Hepatocyte (in vitro differentiated cells): ENCODE data around the gene CAB39. TPM values are rescaled to one million over a fixed set of nuclear protein-coding genes. Genes with fewer than 3 reads are reported as not detected.

Experiments
- DNase-seq: peaks from one replicate; pipeline ENCODE4 v3.0.0-alpha.2; 2016; ENCODE audit warnings: low spot score
- H2AFZ ChIP-seq: fragments of 200-600 bp; sonication (generic); 2 replicates; pipeline ENCODE4 v1.6.0; 2016; ENCODE audit warnings: antibody characterized with exemption, mild to moderate bottlenecking
- H3K27ac ChIP-seq: fragments of 200-600 bp; sonication (generic); 2 replicates; pipeline ENCODE4 v1.5.1; 2016; ENCODE audit warnings: mild to moderate bottlenecking
- H3K27me3 ChIP-seq: fragments of 200-600 bp; sonication (generic); 2 replicates; pipeline ENCODE4 v1.6.1; 2016
- H3K36me3 ChIP-seq: fragments of 200-600 bp; sonication (generic); replicated peaks from 2 replicates; pipeline ENCODE4 v1.5.1; 2016; ENCODE audit warnings: low read depth; ENCODE audit not compliant: insufficient read depth
- H3K4me1 ChIP-seq: fragments of 200-600 bp; sonication (generic); 2 replicates; pipeline ENCODE4 v1.5.1; 2016; ENCODE audit warnings: mild to moderate bottlenecking, moderate library complexity; ENCODE audit not compliant: insufficient read depth
- H3K4me2 ChIP-seq: fragments of 200-600 bp; sonication (generic); 2 replicates; pipeline ENCODE4 v1.6.0; 2016
- H3K4me3 ChIP-seq: fragments of 200-600 bp; sonication (generic); 2 replicates; pipeline ENCODE4 v1.5.1; 2016; ENCODE audit warnings: mild to moderate bottlenecking
- H3K79me2 ChIP-seq: fragments of 200-600 bp; sonication (generic); 2 replicates; pipeline ENCODE4 v1.6.0; 2017; ENCODE audit warnings: mild to moderate bottlenecking
- H3K9me2 ChIP-seq: fragments of 200-600 bp; sonication (generic); replicated peaks from 2 replicates; pipeline ENCODE4 v1.6.0; 2017; ENCODE audit warnings: mild to moderate bottlenecking; ENCODE audit not compliant: insufficient read depth
- H3K9me3 ChIP-seq: fragments of 200-600 bp; sonication (generic); 2 replicates; pipeline ENCODE4 v1.5.1; 2016; ENCODE audit warnings: low read depth, mild to moderate bottlenecking
- H4K20me1 ChIP-seq: fragments of 200-600 bp; sonication (generic); 2 replicates; pipeline ENCODE4 v1.6.0; 2016; ENCODE audit warnings: mild to moderate bottlenecking; ENCODE audit not compliant: insufficient read depth, poor library complexity, severe bottlenecking
- EZH2 ChIP-seq: fragments of 200-600 bp; sonication (generic); IDR thresholded peaks from 2 replicates; pipeline ENCODE4 v1.6.1; 2016; ENCODE audit warnings: antibody characterized with exemption, mild to moderate bottlenecking, borderline replicate concordance
- EZH2phosphoT487 ChIP-seq: fragments of 200-600 bp; sonication (generic); IDR thresholded peaks from one replicate; pipeline ENCODE4 v1.6.1; 2018; ENCODE audit warnings: antibody characterized with exemption, mild to moderate bottlenecking, low read depth, moderate library complexity; ENCODE audit not compliant: unreplicated experiment, severe bottlenecking
- WGBS: methylation state at CpG from one replicate; pipeline ENCODE4 v1.1.6; 2016; ENCODE audit warnings: low lambda C conversion rate; ENCODE audit errors: missing lambda C conversion rate; 5-methylcytosine and 5-hydroxymethylcytosine counted together
- polyA plus RNA-seq: library from polyadenylated mRNA; unstranded; fragments of >200 nt; fragmentation: Nextera tagmentation; extraction: Ambion mirVana; gene quantifications from 2 replicates; pipeline ENCODE4 v1.2.1, GENCODE V29; 2016
- total RNA-seq: library from RNA; depleted of rRNA; stranded (reverse); fragments of >200 nt; gene quantifications from 2 replicates; pipeline ENCODE4 v1.2.3, GENCODE V29; 2014
- TF ChIP-seq, protein P1 (sequence below): fragments of 200-600 bp; sonication (generic); IDR thresholded peaks from 2 replicates; pipeline ENCODE4 v1.5.1; 2016; ENCODE audit warnings: antibody characterized with exemption, mild to moderate bottlenecking; ENCODE audit not compliant: poor library complexity

CAB39 gene
- total and polyA plus RNA-seq, 2 experiments from 2014 or later, result 38.5 to 84.4 TPM

DNA sequence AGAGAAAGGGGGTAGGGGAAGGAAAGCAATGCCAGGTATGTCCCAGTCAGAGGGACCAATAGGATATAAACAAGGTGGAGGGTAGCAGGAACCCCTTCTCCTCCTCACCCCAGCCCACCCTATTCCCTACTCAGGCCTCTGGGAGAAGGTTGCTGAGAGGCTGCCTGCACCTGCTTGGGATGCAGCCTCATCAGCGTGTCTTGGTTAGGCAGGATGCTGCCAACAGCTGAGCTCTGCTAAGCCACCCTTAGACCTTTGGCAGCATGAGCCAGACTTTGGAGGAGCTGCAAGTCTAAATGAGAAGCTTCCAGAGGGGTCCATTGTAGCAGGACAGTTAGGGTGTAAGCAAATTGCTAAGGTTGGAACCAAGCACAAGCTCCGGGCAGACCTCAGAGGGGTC lies 38.2 kb upstream of the CAB39 start:
- H3K9me3 ChIP-seq, result no peaks in the 10 kb centered on the region
- no peak overlapping the region for H3K4me3 ChIP-seq
- H4K20me1 ChIP-seq, result no peaks in the 10 kb centered on the region
- 94% methylated on average over 2 of the region's 2 CpGs for WGBS
- H3K79me2 ChIP-seq, result no peaks in the 10 kb centered on the region
- H2AFZ ChIP-seq, result no peak overlapping the region
- no peak overlapping the region for H3K27ac ChIP-seq
- H3K4me2 ChIP-seq, result no peak overlapping the region
- no peaks in the 10 kb centered on the region for H3K27me3 ChIP-seq
- TF ChIP-seq EZH2phosphoT487 (no peak), EZH2 (no peak)
- TF ChIP-seq, protein P1, sequence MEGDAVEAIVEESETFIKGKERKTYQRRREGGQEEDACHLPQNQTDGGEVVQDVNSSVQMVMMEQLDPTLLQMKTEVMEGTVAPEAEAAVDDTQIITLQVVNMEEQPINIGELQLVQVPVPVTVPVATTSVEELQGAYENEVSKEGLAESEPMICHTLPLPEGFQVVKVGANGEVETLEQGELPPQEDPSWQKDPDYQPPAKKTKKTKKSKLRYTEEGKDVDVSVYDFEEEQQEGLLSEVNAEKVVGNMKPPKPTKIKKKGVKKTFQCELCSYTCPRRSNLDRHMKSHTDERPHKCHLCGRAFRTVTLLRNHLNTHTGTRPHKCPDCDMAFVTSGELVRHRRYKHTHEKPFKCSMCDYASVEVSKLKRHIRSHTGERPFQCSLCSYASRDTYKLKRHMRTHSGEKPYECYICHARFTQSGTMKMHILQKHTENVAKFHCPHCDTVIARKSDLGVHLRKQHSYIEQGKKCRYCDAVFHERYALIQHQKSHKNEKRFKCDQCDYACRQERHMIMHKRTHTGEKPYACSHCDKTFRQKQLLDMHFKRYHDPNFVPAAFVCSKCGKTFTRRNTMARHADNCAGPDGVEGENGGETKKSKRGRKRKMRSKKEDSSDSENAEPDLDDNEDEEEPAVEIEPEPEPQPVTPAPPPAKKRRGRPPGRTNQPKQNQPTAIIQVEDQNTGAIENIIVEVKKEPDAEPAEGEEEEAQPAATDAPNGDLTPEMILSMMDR, result no peak
- no peak for DNase-seq
- H3K9me2 ChIP-seq, result no peaks in the 10 kb centered on the region
- H3K4me1 ChIP-seq, result peaks cover 6% of the 10 kb centered on the region
- H3K36me3 ChIP-seq, result no peaks in the 10 kb centered on the region

DNA sequence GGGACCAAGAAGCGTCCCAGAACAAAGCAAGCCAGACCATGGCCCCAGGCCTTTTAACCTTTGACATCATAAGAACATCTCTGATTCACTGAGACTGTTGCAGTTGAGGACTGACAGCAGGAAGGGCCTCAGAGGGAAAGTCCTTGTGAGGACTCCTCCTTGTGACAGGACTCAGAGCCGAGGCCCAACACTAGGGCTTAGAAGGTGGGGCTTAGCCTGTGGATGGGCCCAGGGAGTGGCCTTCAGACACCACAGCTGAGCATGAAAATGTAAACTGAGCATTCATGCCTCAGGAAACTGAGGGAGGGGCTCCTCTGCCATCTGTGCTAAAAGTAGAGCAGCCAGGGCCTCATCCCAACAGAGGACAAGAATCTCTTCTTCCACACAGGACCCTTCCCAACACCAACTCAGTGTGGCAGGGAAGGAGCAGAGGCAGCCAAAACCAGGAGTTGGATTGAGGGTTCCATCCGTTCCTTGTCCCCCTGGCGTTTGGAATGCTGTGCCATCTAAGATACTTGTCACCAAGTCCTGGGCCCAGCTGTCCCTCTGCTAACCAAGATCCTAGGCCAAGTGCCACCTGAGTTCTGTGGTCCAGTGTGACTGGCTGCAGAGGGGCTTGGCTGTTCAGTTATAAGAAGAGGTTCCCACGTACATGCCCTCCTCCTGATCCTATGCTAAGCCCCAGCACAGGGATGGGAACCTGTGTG lies 37.5 kb upstream of the CAB39 start:
- Histone ChIP-seq H3K36me3 (no peaks in the 10 kb centered on the region), H3K4me2 (no peak overlapping the region), H3K9me3 (no peaks in the 10 kb centered on the region), H4K20me1 (no peaks in the 10 kb centered on the region), H3K4me3 (no peak overlapping the region), H3K9me2 (no peaks in the 10 kb centered on the region), H2AFZ (no peak overlapping the region), H3K79me2 (no peaks in the 10 kb centered on the region), H3K4me1 (peaks cover 6% of the 10 kb centered on the region), H3K27ac (no peak overlapping the region), H3K27me3 (no peaks in the 10 kb centered on the region)
- DNase-seq, result no peak
- TF ChIP-seq, protein P1, result no peak
- TF ChIP-seq EZH2phosphoT487, result no peak
- no peak for TF ChIP-seq EZH2
- 65% methylated on average over 5 of the region's 5 CpGs for WGBS

DNA sequence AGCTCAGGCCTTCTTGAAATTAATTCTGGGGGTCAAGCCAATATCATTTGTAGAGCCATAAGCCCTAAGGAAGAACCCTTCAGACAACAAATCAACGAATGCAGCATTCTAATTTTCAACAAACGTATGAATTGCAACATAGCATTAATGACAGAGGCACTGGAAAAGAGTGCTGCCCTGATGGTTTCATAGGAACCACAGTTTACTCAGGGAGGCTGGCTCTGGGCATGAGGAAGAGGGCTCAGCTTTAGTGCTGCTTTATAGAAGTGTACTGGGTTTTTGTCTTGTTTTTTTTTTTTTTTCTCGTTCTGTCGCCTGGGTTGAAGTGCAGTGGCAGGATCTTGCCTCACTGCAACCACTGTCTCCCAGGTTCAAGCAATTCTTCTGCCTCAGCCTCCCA lies 36.1 kb upstream of the CAB39 start:
- H3K4me3 ChIP-seq, result no peak overlapping the region
- WGBS, result 83% methylated on average over 4 of the region's 4 CpGs

More for the DNA sequence above, 36.1 kb upstream of the CAB39 start:
- Histone ChIP-seq H3K27ac (no peak overlapping the region), H3K9me3 (no peaks in the 10 kb centered on the region), H3K4me1 (no peaks in the 10 kb centered on the region), H3K27me3 (no peaks in the 10 kb centered on the region), H2AFZ (no peak overlapping the region), H3K79me2 (no peaks in the 10 kb centered on the region), H3K9me2 (no peaks in the 10 kb centered on the region), H4K20me1 (no peaks in the 10 kb centered on the region), H3K36me3 (no peaks in the 10 kb centered on the region), H3K4me2 (no peak overlapping the region)
- no peak for DNase-seq
- TF ChIP-seq, protein P1, result no peak
- TF ChIP-seq EZH2phosphoT487 (no peak), EZH2 (no peak)
